Large intestine (tissue), 3 donors: ENCODE data around the gene CDK15. TPM values are rescaled to one million over a fixed set of nuclear protein-coding genes. Genes with fewer than 3 reads are reported as not detected.
"Not testable (repeated sequence)": the region's sequence is repeated elsewhere in the genome, so short reads cannot be mapped to it uniquely, and the experiment has no call there.

Experiments used
- DNase-seq, 2 donors: peaks; one replicate each; pipeline versions ENCODE4 v3.0.0 to v3.0.0-alpha.2; 2013
- H3K27ac ChIP-seq: one replicate; pipeline ENCODE4 v1.5.1; 2013; ENCODE audit warnings: low read length
- H3K27me3 ChIP-seq: 2 replicates; pipeline ENCODE4 v1.6.1; 2013; ENCODE audit warnings: low read length; ENCODE audit not compliant: control insufficient read depth, insufficient read depth
- H3K36me3 ChIP-seq: 2 replicates; pipeline ENCODE4 v1.6.1; 2013; ENCODE audit warnings: low read length; ENCODE audit not compliant: control insufficient read depth, insufficient read depth
- H3K4me1 ChIP-seq: one replicate; pipeline ENCODE4 v1.6.1; 2013; ENCODE audit warnings: low read length; ENCODE audit not compliant: control insufficient read depth, insufficient read depth
- H3K4me3 ChIP-seq: one replicate; pipeline ENCODE4 v1.5.1; 2013; ENCODE audit warnings: low read length
- H3K9me3 ChIP-seq: one replicate; pipeline ENCODE4 v1.6.1; 2013; ENCODE audit warnings: mild to moderate bottlenecking, low read depth, low read length, moderate library complexity; ENCODE audit not compliant: control insufficient read depth
- WGBS: methylation state at CpG from one replicate; pipeline ENCODE4 v1.1.5; 2013; ENCODE audit warnings: low lambda C conversion rate; ENCODE audit not compliant: insufficient coverage; 5-methylcytosine and 5-hydroxymethylcytosine counted together
- polyA plus RNA-seq: library from polyadenylated mRNA; unstranded; fragments of 120-200 nt; gene quantifications from one replicate; pipeline ENCODE4 v1.2.1, GENCODE V29; 2013

Gene CDK15
- polyA plus RNA-seq, 1 donor: 0.24 TPM

GRCh38 chr2:201798914-201799285 lies 7.4 kb upstream of the CDK15 start:
- H3K4me1 ChIP-seq, H3K27ac ChIP-seq, DNase-seq, H3K9me3 ChIP-seq, H3K36me3 ChIP-seq, H3K27me3 ChIP-seq, H3K4me3 ChIP-seq: not testable (repeated sequence)
- WGBS: no CpG with 5 or more reads among the region's 2 CpGs

DNA sequence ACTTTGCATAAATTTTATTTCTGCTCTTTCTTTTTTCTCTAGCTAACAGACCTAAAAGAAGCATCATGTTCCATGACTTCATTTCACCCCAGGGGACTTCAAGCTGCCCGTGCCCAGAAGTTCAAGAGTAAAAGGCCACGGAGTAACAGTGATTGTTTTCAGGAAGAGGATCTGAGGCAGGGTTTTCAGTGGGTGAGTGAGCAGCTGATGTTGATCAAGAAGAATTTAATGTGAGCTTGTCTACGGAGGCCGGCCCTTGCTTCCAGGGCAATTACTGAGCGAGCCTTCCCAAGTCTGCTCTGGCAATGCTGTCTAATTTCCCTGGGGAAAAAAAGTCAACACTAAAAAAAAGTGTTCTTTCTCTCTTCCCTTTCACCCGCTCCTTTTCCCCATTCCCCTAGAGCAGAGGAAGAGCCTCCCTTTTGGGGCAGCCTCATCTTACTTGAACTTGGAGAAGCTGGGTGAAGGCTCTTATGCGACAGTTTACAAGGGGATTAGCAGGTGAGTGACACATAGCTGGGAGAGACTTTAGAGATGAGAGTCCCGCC lies 1.2 kb downstream of the CDK15 start:
- peaks cover 15% of the 10 kb centered on the region for H3K4me1 ChIP-seq
- no peaks in the 10 kb centered on the region for H3K36me3 ChIP-seq
- no peaks in the 10 kb centered on the region for H3K27me3 ChIP-seq
- no CpG with 5 or more reads among the region's 8 CpGs for WGBS
- H3K9me3 ChIP-seq: no peaks in the 10 kb centered on the region
- peak; percentile 6 to 10 for DNase-seq
- H3K27ac ChIP-seq: no peak overlapping the region
- H3K4me3 ChIP-seq: no peak overlapping the region

- Histone ChIP-seq H3K36me3 (no peaks in the 10 kb centered on the region), H3K9me3 (no peaks in the 10 kb centered on the region), H3K27me3 (no peaks in the 10 kb centered on the region), H3K4me1 (peaks cover 15% of the 10 kb centered on the region), H3K4me3 (no peak overlapping the region), H3K27ac (no peak overlapping the region)
- no peak for DNase-seq
- no CpG with 5 or more reads among the region's 2 CpGs for WGBS
Measured at GRCh38 chr2:201808027-201808426, 1.7 kb downstream of the CDK15 start.

DNA sequence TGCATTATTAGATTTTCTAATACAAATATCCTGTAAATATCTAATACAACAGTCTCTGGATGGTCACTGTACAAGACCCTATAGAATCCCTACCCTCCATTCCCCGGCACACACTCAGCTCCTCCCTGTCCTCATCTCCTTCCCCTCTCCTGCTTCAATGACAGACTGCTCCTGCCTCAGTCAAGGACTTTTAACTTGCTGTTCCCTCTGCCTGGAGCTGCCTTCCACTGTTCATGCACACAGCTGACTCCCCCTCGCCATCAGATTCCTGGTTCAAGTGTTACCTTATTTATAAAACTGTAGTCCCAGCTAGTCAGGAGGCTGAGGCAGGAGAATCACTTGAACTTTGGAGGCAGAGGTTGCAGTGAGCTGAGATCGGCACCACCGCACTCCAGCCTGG lies 3.3 kb downstream of the CDK15 start:
- Histone ChIP-seq H3K27me3 (no peaks in the 10 kb centered on the region), H3K4me3 (no peak overlapping the region), H3K36me3 (no peaks in the 10 kb centered on the region), H3K4me1 (peaks cover 15% of the 10 kb centered on the region), H3K27ac (no peak overlapping the region), H3K9me3 (no peaks in the 10 kb centered on the region)
- DNase-seq: no peak
- WGBS: no CpG with 5 or more reads among the region's 4 CpGs

DNA sequence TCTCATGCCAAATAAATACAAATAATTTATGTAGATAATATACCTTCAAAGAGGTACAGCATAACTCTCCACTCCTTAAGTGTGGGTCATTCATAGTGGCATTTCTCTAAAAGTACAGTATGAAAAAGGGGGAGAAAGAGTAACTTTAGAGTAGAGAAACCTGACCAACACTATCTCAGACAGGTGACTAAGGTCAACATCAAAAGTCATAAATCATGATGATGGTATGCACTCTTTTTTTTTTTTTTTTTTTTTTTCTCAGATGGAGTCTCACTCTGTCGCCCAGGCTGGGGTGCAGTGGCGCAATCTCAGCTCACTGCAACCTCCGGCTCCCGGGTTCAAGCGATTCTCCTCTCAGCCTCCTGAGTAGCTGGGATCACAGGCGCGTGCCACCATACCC lies 4.3 kb downstream of the CDK15 start:
- not testable (repeated sequence) for H3K4me3 ChIP-seq, H3K9me3 ChIP-seq
- peak in 1 of 2 donors; percentile 19 for DNase-seq

DNA sequence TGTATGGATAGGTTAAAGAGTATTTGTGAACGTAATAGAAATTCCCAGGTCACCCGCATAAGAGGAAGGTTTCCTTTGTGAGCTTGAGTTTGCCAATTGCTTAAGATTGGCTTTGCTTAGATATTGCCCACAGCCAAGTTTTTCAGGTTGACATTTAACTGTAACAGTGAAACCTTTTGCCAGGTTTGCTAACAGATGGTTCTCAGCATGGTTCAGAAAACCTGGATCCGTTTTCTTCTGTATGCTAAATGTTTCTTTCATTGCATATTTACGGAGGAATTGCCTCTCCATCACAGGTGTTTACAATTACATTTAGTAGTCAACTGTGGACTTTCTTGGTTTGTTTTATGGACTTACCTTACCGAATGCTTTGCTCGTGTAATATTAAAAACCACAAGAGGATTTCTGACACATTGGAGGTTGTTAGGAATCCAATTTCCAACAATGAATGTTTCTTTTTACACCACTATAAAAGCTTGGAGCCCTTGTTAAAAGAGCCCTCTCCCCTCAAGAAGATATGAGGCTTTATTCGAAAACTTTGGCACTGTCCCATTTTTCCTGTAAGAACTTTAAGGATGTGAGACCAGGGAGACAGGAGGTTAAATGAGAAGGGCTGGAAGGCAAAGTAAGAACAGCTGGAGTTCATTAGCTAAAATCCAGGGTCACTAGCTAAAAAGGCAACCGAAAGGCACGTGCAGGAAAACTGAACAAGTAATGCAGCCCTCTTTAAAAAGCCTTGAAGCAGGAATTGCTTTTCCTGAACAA lies 7.8 kb downstream of the CDK15 start:
- no peak for DNase-seq
- WGBS: no CpG with 5 or more reads among the region's 9 CpGs

More for the DNA sequence above, 4.3 kb downstream of the CDK15 start:
- H3K36me3 ChIP-seq, H3K27ac ChIP-seq, H3K27me3 ChIP-seq: not testable (repeated sequence)
- H3K4me1 ChIP-seq: peaks cover 15% of the 10 kb centered on the region
- WGBS: no CpG with 5 or more reads among the region's 7 CpGs

GRCh38 chr2:201816657-201817575 lies 10.6 kb downstream of the CDK15 start:
- H3K4me3 ChIP-seq: no peak overlapping the region
- no peak for DNase-seq
- no peaks in the 10 kb centered on the region for H3K9me3 ChIP-seq
- 89% methylated on average over 1 of the region's 5 CpGs for WGBS
- H3K27ac ChIP-seq: no peak overlapping the region
- no peaks in the 10 kb centered on the region for H3K27me3 ChIP-seq
- H3K36me3 ChIP-seq: no peaks in the 10 kb centered on the region
- no peaks in the 10 kb centered on the region for H3K4me1 ChIP-seq

More for the DNA sequence above, 7.8 kb downstream of the CDK15 start:
- Histone ChIP-seq H3K4me1 (no peaks in the 10 kb centered on the region), H3K27me3 (no peaks in the 10 kb centered on the region), H3K9me3 (no peaks in the 10 kb centered on the region), H3K36me3 (no peaks in the 10 kb centered on the region), H3K4me3 (no peak overlapping the region), H3K27ac (no peak overlapping the region)

DNA sequence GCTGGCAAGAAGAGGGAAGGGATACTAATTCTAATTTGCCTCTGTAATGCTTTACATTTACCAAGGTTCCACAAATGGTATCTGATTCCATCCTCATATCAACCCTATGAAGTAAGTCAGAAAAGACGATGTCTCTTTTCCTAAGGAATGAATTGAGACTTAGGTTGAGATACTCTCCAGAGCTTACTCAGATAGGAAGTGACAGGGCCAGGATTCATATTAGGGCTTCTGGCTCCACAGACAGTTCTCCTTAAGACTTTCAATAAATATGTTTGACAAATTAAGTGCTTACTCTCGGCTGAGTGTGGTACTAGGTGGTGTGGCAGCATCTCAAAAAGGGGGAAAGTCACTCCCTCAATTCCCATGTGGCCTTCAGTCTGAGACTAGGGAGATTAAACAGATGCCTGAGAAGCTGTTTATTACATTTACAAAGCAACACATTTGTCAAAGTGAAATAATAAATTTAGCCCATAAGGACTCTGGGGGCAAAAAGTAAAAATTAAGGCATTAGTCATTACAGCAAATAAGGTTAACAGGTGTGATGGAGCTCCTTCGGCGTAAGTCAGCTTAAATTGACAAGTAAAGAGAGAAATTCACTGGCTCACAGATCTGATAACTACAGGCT lies 14.2 kb downstream of the CDK15 start:
- WGBS: no CpG with 5 or more reads among the region's 4 CpGs
- H3K27ac ChIP-seq: no peak overlapping the region
- H3K9me3 ChIP-seq: no peaks in the 10 kb centered on the region
- no peak overlapping the region for H3K4me3 ChIP-seq
- H3K36me3 ChIP-seq: no peaks in the 10 kb centered on the region
- no peak for DNase-seq
- H3K4me1 ChIP-seq: no peaks in the 10 kb centered on the region
- H3K27me3 ChIP-seq: no peaks in the 10 kb centered on the region

DNA sequence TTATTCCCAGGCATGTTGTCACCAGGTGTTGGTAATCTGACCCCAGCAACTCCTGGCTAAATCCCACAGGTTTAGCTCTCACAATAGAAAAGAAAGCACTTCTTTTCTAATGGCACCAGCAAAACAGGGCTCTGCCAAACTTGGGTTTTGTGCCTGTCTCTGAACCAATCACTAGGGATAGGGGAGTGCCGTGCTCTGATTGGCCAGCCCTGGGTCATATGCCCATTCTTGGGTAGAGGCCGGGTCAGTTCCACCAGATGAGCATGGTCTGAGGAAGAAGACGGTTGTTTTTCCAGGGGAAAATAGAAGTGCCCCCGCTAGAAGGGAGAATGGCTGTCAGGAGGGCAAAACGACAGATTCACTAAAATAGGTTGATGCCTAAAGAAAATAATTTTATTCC lies 14.7 kb downstream of the CDK15 start:
- Histone ChIP-seq H3K27me3 (no peaks in the 10 kb centered on the region), H3K27ac (no peak overlapping the region), H3K4me3 (no peak overlapping the region), H3K4me1 (no peaks in the 10 kb centered on the region), H3K9me3 (no peaks in the 10 kb centered on the region), H3K36me3 (no peaks in the 10 kb centered on the region)
- WGBS: 100% methylated on average over 2 of the region's 5 CpGs
- no peak for DNase-seq

DNA sequence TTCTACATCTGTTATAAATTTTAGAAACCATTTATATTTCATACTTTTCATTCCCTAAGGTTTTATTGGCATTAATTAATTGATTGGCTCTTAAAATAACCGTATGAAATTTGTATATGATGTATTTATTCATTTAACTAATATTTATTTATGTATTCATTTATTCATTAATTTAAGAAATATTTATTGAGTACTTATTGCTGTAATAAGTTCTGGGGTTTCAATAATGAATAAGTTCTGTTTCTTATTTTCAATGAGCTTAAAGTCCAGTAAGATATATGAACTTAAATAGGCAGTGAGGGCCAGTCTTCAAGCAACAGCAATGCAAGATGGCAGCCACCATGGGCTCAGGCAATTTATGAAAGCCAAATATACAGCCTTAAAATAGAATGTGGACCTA lies 17.9 kb downstream of the CDK15 start:
- 83% methylated on average over 1 of the region's 1 CpG for WGBS
- DNase-seq: no peak
- Histone ChIP-seq H3K9me3 (no peaks in the 10 kb centered on the region), H3K4me1 (no peaks in the 10 kb centered on the region), H3K27ac (no peak overlapping the region), H3K4me3 (no peak overlapping the region), H3K27me3 (no peaks in the 10 kb centered on the region), H3K36me3 (no peaks in the 10 kb centered on the region)
